Thyroid gland (tissue), 4 donors: Measurements from ENCODE around the gene PATJ. TPM values are rescaled to one million over a fixed set of nuclear protein-coding genes. Genes with fewer than 3 reads are reported as not detected.

Experiments
- DNase-seq, 2 donors: peaks; one replicate each; pipeline ENCODE4 v3.0.0-alpha.2; 2019
- H3K27ac ChIP-seq, 3 donors: fragments of 200-600 bp; sonication (generic); 1 replicate in 2 of 3; 2 replicates in 1 of 3; pipeline ENCODE4 v1.5.1; 2016 to 2019; ENCODE audit warnings: mild to moderate bottlenecking in 1 of 3, moderate library complexity in 1 of 3
- H3K27me3 ChIP-seq: fragments of 200-600 bp; sonication (generic); one replicate; pipeline ENCODE4 v1.5.1; 2019
- H3K36me3 ChIP-seq, 2 donors: fragments of 200-600 bp; sonication (generic); one replicate each; pipeline ENCODE4 v1.5.1; 2016 to 2019
- H3K4me1 ChIP-seq, 2 donors: fragments of 200-600 bp; sonication (generic); one replicate each; pipeline ENCODE4 v1.5.1; 2017 to 2019
- H3K4me3 ChIP-seq, 3 donors: fragments of 200-600 bp; sonication (generic); replicated peaks in 1 of 3; 1 replicate in 2 of 3; 2 replicates in 1 of 3; pipeline ENCODE4 v1.5.1; 2016; ENCODE audit warnings: mild to moderate bottlenecking in 1 of 3
- H3K9me3 ChIP-seq: fragments of 200-600 bp; sonication (generic); one replicate; pipeline ENCODE4 v1.5.1; 2017
- POLR2A ChIP-seq, 2 donors: fragments of 450-650 bp; IDR thresholded peaks; one replicate each; pipeline ENCODE4 v1.6.1; 2017; ENCODE audit warnings: antibody characterized with exemption in 2 of 2, mild to moderate bottlenecking in 2 of 2, moderate library complexity in 1 of 2
- WGBS, 2 donors: methylation state at CpG; one replicate each; pipeline ENCODE4 v1.1.5; 2017; 5-methylcytosine and 5-hydroxymethylcytosine counted together
- intact Hi-C: fragments of 100-400 bp; cut with DNase I; formaldehyde crosslinking; loops from one replicate; pipeline ENCODE4 v1.15.1; 2023
- total RNA-seq, 4 donors: library from RNA; depleted of rRNA; stranded (reverse); fragments of >200 nt; gene quantifications; one replicate each; pipeline ENCODE4 v1.2.3, GENCODE V29; 2016
- TF ChIP-seq, protein P1 (sequence below), 6 experiments: fragments of 200-600 bp in 3 of 6; fragments of 450-650 bp in 3 of 6; sonication (generic) in 3 of 6; IDR thresholded peaks; one replicate each; pipeline ENCODE4 v1.5.1; 2016 to 2019; ENCODE audit warnings: antibody characterized with exemption in 6 of 6, mild to moderate bottlenecking in 2 of 6, inconsistent platforms in 1 of 6, moderate library complexity in 1 of 6

Gene PATJ
- total RNA-seq, 4 donors from 2014 or later = 94.7 to 221 (median 119) TPM

DNA sequence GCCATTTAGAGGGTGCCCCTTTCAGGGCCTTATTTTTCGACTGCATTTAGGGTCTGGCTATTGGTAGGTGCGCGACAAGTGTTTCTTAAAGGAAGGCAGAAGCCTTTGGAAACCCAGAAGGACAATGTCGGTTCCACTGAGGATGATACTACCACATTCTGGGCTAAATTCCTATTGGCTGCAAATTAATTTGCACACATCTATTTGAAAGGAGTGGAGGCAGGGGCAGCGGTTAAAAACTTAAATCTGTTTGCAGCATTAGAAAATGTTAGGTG lies 1.1 kb downstream of the PATJ start:
- TF ChIP-seq, protein P1, sequence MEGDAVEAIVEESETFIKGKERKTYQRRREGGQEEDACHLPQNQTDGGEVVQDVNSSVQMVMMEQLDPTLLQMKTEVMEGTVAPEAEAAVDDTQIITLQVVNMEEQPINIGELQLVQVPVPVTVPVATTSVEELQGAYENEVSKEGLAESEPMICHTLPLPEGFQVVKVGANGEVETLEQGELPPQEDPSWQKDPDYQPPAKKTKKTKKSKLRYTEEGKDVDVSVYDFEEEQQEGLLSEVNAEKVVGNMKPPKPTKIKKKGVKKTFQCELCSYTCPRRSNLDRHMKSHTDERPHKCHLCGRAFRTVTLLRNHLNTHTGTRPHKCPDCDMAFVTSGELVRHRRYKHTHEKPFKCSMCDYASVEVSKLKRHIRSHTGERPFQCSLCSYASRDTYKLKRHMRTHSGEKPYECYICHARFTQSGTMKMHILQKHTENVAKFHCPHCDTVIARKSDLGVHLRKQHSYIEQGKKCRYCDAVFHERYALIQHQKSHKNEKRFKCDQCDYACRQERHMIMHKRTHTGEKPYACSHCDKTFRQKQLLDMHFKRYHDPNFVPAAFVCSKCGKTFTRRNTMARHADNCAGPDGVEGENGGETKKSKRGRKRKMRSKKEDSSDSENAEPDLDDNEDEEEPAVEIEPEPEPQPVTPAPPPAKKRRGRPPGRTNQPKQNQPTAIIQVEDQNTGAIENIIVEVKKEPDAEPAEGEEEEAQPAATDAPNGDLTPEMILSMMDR (IDR thresholded peaks at IDR 0.05) = no peak
- TF ChIP-seq POLR2A (IDR thresholded peaks at IDR 0.05) = no peak
- intact Hi-C loops = no loop called here
- Histone ChIP-seq H3K9me3 (no peaks in the 10 kb centered on the region), H3K4me3 (peak overlapping the region; percentile 42 to 87 (median 72)), H3K36me3 (no peaks in the 10 kb centered on the region), H3K27me3 (no peaks in the 10 kb centered on the region), H3K27ac (peak overlapping the region; percentile 94 to 98 (median 97)), H3K4me1 (peaks cover 14 to 29% of the 10 kb centered on the region in 2 donors)
- WGBS, 2 donors = 32 to 34% methylated on average over 5 of the region's 5 CpGs
- DNase-seq = no peak

DNA sequence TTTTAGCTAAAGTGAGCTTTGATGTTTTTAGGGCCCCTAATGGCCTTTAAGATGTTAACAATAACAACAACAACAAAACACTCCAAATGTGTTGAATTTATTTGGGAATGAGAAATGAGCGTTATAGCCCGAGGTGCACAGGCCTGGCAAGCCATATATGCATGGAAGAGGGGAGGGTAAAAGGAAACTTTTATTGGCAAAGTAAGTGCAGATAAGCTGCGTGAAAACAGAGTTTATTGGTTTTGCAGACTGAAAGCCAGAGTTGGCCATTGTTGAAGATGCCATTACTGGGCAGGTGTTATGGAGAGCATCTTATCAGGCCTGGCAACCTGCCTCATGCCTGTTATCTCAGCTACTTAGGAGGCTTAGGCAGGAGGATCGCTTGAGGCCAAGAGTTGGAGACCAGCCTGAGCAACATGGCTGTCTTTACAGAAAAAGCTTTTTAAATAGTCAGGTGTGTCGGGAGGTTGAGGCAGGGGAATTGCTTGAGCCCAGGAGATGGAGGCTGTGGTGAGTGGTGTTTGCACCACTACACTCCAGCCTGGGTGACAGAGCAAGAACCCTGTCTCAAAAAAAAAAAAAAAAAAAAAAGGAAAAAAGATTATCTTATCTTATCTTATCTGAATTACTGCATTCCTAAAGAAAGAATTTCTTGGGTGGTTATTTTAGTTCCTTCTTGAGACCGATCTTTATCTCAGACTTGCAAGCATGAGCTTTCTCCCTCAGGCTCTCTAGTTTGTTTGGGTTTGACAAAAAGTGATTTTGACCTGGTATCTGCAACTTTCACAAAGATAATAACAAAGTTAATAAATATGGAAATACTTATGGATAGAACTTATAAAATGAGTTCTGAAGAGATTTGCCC lies 1.7 kb downstream of the PATJ start:
- H3K4me3 ChIP-seq = peak overlapping the region in 1 of 3 donors; percentile 72
- no peaks in the 10 kb centered on the region for H3K36me3 ChIP-seq
- 67 to 73% methylated on average over 6 of the region's 6 CpGs for WGBS, 2 donors
- no peaks in the 10 kb centered on the region for H3K27me3 ChIP-seq
- intact Hi-C loops = no loop called here
- H3K9me3 ChIP-seq = no peaks in the 10 kb centered on the region
- TF ChIP-seq, protein P1 (IDR thresholded peaks at IDR 0.05) = no peak
- no peak for TF ChIP-seq POLR2A (IDR thresholded peaks at IDR 0.05)
- peak in 1 of 2 donors; percentile 12 for DNase-seq
- peak overlapping the region in 2 of 3 donors; percentile 97 to 98 for H3K27ac ChIP-seq
- peaks cover 14 to 29% of the 10 kb centered on the region in 2 donors for H3K4me1 ChIP-seq

DNA sequence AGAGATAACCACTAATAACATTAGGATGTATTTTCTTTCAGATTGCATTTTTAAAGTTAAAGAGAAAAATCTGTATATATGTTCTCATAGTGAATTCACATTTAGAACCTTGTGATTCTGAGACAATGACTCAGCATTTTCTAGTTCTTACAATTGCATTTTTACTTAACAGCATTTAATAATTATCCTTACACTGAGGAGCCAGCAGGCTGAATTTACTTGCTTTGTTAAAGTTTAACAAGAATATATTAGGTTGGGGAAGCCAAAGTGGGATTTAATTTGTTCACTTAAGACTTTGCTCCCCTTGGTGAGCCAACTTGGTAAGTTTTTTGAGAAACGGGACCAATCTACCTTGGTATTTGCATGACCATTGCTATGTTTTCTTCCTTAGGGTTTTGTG lies 4.5 kb downstream of the PATJ start:
- H3K36me3 ChIP-seq = no peaks in the 10 kb centered on the region
- no peaks in the 10 kb centered on the region for H3K9me3 ChIP-seq
- no peak overlapping the region for H3K4me3 ChIP-seq
- H3K4me1 ChIP-seq = peaks cover 14 to 23% of the 10 kb centered on the region in 2 donors
- H3K27me3 ChIP-seq = no peaks in the 10 kb centered on the region
- intact Hi-C loops = no loop called here
- TF ChIP-seq, protein P1 (IDR thresholded peaks at IDR 0.05) = no peak
- TF ChIP-seq POLR2A (IDR thresholded peaks at IDR 0.05) = no peak
- H3K27ac ChIP-seq = peak overlapping the region; percentile 3 to 52 (median 23)
- WGBS, 2 donors = 83 to 84% methylated on average over 1 of the region's 1 CpG
- DNase-seq = no peak

DNA sequence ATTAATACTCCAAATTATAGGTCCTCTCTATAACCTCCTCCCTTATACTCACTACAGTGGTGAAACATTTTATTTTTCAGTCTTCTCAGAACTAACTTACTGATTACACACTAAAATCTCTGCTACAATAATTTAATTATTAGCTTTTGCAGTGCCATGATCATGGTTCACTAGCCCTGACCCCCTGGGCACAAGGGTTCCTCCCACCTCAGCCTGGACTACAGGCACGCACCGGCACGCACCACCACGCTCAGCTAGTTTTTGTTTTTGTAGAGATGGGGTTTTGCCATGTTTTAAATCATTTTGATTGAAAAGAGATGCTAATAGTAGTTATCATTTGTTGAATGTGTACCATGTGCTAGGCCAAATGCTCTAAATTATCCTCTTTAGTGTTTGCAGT lies 6.3 kb downstream of the PATJ start:
- Histone ChIP-seq H3K36me3 (no peaks in the 10 kb centered on the region), H3K27me3 (no peaks in the 10 kb centered on the region), H3K9me3 (no peaks in the 10 kb centered on the region), H3K4me3 (no peak overlapping the region), H3K4me1 (peaks cover 14 to 19% of the 10 kb centered on the region in 2 donors), H3K27ac (no peak overlapping the region)
- no peak for DNase-seq
- TF ChIP-seq, protein P1 (IDR thresholded peaks at IDR 0.05) = no peak
- no peak for TF ChIP-seq POLR2A (IDR thresholded peaks at IDR 0.05)
- 95% methylated on average over 4 of the region's 4 CpGs for WGBS, 2 donors
- intact Hi-C loops = no loop called here

DNA sequence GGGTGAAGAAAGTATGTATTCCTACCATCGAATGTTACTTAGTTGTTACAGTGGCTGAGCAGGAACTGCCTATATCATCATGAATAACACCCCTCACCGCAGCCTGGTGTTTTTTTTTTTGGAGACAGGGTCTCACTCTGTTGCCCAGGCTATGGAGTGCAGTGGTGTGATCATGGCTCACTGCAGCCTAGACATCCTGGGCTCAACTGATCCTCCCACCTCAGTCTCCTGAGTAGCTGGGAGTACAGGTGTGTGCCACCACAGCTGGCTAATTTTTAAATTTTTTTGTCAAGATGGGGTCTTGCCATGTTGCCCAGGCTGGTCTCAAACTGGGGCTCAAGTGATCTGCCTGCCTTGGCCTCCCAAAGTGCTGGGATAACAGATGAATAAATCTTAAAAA lies 7.3 kb downstream of the PATJ start:
- no peak for TF ChIP-seq POLR2A (IDR thresholded peaks at IDR 0.05)
- TF ChIP-seq, protein P1 (IDR thresholded peaks at IDR 0.05) = no peak
- Histone ChIP-seq H3K4me1 (peaks cover 10 to 12% of the 10 kb centered on the region in 2 donors), H3K36me3 (no peaks in the 10 kb centered on the region), H3K27me3 (no peaks in the 10 kb centered on the region), H3K27ac (no peak overlapping the region), H3K4me3 (no peak overlapping the region), H3K9me3 (no peaks in the 10 kb centered on the region)
- intact Hi-C loops = no loop called here
- no peak for DNase-seq
- WGBS, 2 donors = 86 to 92% methylated on average over 2 of the region's 2 CpGs
